Panc1 (cell line): ENCODE measurements around the gene AIG1.

ENCODE experiments used
- CTCF ChIP-seq: fragments of 450-650 bp; IDR thresholded peaks from 2 replicates; pipeline ENCODE4 v1.5.1; 2017; ENCODE audit warnings: mild to moderate bottlenecking
- POLR2AphosphoS5 ChIP-seq: IDR thresholded peaks from 2 replicates; pipeline ENCODE4 v1.6.1; 2012; ENCODE audit warnings: mild to moderate bottlenecking, low read depth, low read length, moderate library complexity
- REST ChIP-seq, 2 experiments: IDR thresholded peaks; 2 replicates each; pipeline ENCODE4 v1.6.1; 2011 to 2012; ENCODE audit warnings: low read depth in 2 of 2, control low read depth in 1 of 2, low read length in 1 of 2, mild to moderate bottlenecking in 1 of 2, moderate library complexity in 1 of 2; ENCODE audit not compliant: insufficient read depth in 1 of 2
- TCF7L2 ChIP-seq: IDR thresholded peaks from 2 replicates; pipeline ENCODE4 v1.6.1; 2011; ENCODE audit warnings: mild to moderate bottlenecking, low read depth, low read length, inconsistent platforms

GRCh38 chr6:143336446-143337152 lies 275.9 kb downstream of the AIG1 start:
- TF ChIP-seq CTCF (no peak), POLR2AphosphoS5 (no peak), TCF7L2 (no peak), REST (IDR thresholded peaks at IDR 0.05; ENCODE audit: insufficient read depth in 1 of 2, low read depth in 2 of 2, low read length in 1 of 2) (no peak)
